Bronchial epithelial cell (primary cell): ENCODE measurements around the gene TSPAN18. TPM values are rescaled to one million over a fixed set of nuclear protein-coding genes. Genes with fewer than 3 reads are reported as not detected.

Experiments
- DNase-seq: peaks from one replicate; pipeline ENCODE4 v3.0.0-alpha.2; 2010; ENCODE audit warnings: low read depth
- FAIRE-seq: peaks from 2 replicates; lab custom pipeline; 2011; peaks lifted over from hg19 to GRCh38; lab: Jason Lieb, UNC
- H3K27me3 ChIP-seq: 2 replicates; pipeline ENCODE4 v1.5.1; 2011; ENCODE audit warnings: low read length; ENCODE audit not compliant: control insufficient read depth, insufficient read depth
- H3K36me3 ChIP-seq: 2 replicates; pipeline ENCODE4 v1.5.1; 2011; ENCODE audit warnings: low read length; ENCODE audit not compliant: control insufficient read depth, insufficient read depth
- H3K4me3 ChIP-seq: 2 replicates; pipeline ENCODE4 v1.5.1; 2011; ENCODE audit warnings: mild to moderate bottlenecking, low read depth, low read length, control low read depth
- total RNA-seq: library from RNA; depleted of rRNA; stranded (reverse); fragments of >200 nt; gene quantifications from 2 replicates; pipeline ENCODE4 v1.2.1, GENCODE V29; 2014
- TF ChIP-seq, protein P1 (sequence below): IDR thresholded peaks from 2 replicates; pipeline ENCODE4 v1.5.1; 2011; ENCODE audit warnings: mild to moderate bottlenecking, moderate library complexity, low read length, control low read depth, inconsistent platforms; ENCODE audit not compliant: insufficient read depth, severe bottlenecking

The TSPAN18 gene
- total RNA-seq, 1 donor from 2014 or later: not detected

DNA sequence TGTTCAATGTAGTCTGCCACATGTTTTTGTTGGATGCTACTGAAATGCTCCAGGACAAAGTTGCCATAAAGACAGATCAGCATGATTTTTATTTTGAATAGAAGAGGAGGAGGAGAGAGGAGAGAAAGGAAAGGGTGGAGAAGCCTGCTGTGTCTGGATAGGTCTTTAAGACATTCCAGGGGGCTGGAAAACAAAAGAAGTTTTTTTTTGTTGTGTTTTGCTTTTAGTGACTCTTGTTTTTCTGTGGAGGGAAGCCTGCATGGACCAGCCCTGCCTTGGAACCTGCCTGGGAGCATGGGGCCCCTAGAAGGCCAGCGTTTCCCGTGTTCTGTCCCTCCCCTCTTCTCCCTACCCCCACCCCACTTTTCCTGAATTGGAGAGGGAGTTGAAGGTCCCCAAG, 2.3 kb downstream of the TSPAN18 start:
- no peak for FAIRE-seq
- peaks cover 18% of the 10 kb centered on the region for H3K27me3 ChIP-seq
- DNase-seq: no peak
- no peaks in the 10 kb centered on the region for H3K36me3 ChIP-seq
- TF ChIP-seq, protein P1, sequence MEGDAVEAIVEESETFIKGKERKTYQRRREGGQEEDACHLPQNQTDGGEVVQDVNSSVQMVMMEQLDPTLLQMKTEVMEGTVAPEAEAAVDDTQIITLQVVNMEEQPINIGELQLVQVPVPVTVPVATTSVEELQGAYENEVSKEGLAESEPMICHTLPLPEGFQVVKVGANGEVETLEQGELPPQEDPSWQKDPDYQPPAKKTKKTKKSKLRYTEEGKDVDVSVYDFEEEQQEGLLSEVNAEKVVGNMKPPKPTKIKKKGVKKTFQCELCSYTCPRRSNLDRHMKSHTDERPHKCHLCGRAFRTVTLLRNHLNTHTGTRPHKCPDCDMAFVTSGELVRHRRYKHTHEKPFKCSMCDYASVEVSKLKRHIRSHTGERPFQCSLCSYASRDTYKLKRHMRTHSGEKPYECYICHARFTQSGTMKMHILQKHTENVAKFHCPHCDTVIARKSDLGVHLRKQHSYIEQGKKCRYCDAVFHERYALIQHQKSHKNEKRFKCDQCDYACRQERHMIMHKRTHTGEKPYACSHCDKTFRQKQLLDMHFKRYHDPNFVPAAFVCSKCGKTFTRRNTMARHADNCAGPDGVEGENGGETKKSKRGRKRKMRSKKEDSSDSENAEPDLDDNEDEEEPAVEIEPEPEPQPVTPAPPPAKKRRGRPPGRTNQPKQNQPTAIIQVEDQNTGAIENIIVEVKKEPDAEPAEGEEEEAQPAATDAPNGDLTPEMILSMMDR: no peak
- no peak overlapping the region for H3K4me3 ChIP-seq

DNA sequence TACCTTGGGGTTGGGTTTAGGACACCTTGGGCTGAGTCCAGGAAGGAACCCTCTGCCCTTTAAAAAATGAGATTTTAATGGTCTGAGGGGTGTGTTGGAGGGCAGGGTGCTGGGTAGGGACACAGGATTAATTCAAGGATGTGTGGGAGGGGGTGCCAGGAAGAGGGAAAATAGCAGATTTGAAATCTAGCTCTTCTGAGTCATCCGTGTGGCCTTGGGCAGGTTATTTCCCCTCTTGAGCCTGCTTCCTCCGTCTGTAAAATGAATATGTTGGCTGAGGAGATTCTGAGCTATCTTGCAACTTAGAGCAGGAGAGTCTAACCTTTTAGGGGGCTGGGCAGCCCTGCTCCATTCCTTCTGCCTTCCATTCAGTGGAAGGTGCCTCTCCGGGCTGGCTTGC, 3.0 kb downstream of the TSPAN18 start:
- H3K4me3 ChIP-seq: no peak overlapping the region
- DNase-seq (peak; percentile 27), FAIRE-seq (no peak)
- no peaks in the 10 kb centered on the region for H3K36me3 ChIP-seq
- TF ChIP-seq, protein P1: no peak
- H3K27me3 ChIP-seq: peaks cover 18% of the 10 kb centered on the region

DNA sequence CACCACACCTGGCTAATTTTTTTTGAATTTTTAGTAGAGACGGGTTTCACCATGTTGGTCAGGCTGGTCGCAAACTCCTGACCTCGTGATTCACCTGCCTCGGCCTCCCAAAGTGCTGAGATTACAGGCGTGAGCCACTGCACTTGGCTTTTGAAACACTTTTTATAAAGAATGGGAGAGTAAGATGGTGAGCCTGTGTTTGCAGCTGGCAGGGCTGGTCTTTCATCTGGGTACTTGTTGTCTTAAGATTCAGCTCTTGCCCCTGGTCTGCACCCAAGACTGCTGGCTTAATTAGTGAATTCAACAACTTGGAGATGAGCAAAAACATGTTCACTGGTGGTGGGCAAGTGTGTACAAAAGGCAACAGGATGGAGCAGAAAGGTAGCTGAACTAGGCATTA, 4.0 kb downstream of the TSPAN18 start:
- peaks cover 16% of the 10 kb centered on the region for H3K27me3 ChIP-seq
- no peak overlapping the region for H3K4me3 ChIP-seq
- TF ChIP-seq, protein P1: no peak

DNA sequence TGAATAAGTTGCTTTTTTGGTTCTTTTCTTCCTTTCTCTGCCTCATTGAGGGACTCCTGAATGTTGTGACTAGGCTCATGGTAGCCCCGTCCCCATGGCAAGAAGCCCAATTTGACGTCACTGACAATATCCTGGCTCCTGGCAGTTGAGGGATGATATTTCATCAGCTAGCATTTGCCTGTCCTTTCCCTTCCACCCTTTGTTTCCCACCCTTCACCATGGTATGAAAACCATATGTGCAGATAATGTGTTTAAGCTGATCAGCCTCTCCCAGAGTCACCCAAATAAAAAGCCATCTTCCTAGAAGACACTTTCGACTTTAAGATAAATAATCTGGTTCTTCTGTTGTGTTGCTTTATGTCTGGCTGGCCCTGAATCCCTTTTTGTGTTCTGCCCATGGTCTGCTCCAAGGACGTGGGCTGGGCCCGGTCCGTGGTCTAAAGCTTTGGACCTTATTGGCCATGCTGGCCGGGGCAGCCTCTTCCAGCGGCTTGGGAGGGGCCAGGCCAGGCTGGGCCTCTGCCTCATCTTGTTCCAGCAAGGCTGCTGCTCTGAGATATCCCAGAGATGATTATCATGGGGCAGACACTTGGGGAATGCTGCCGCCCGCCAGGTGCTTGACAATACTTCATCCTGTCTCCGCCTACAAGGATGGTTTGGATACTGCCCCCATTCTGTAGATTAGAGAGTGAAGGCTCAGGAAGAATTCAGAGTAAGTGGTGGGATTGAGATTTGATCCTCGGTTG, 5.1 kb downstream of the TSPAN18 start:
- FAIRE-seq: no peak
- TF ChIP-seq, protein P1: no peak

More for the DNA sequence above, 4.0 kb downstream of the TSPAN18 start:
- H3K36me3 ChIP-seq: no peaks in the 10 kb centered on the region
- FAIRE-seq (no peak), DNase-seq (no peak)

DNA sequence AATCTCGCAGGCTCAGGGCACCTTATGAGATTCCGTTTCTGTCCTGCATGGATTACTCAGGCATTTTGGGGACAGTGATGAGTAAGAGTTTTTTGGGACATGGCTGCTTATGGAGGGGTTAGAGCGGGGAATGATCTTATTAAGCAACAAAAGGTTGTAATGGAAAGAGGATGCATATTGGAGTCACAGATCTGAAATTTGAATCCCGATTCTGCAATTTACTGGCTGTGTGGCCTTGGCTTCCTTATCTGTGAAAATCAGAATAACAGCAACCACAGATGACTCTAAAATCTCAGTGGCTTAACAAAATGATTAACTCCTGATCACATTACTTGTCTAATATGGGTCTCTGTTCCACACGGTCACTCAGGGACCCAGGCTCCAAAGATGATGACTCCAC, 5.8 kb downstream of the TSPAN18 start:
- no peak overlapping the region for H3K4me3 ChIP-seq
- FAIRE-seq (no peak), DNase-seq (no peak)
- H3K27me3 ChIP-seq: peaks cover 7% of the 10 kb centered on the region
- H3K36me3 ChIP-seq: no peaks in the 10 kb centered on the region
- TF ChIP-seq, protein P1: no peak

More for the DNA sequence above, 5.1 kb downstream of the TSPAN18 start:
- H3K4me3 ChIP-seq: no peak overlapping the region
- no peak for DNase-seq
- H3K36me3 ChIP-seq: no peaks in the 10 kb centered on the region
- H3K27me3 ChIP-seq: peaks cover 9% of the 10 kb centered on the region
